GM19351 (cell line): ENCODE data around the gene ZMPSTE24.
A peak's percentile ranks its signal among the peaks of the same experiment; 100 is the strongest.

Source experiments
- ATAC-seq: cut with Tn5 transposase; IDR thresholded peaks from one replicate; pipeline ENCODE4 v1.9.1; 2021; ENCODE audit warnings: mild to moderate bottlenecking, moderate library complexity; ENCODE audit not compliant: unreplicated experiment

ZMPSTE24 gene

DNA sequence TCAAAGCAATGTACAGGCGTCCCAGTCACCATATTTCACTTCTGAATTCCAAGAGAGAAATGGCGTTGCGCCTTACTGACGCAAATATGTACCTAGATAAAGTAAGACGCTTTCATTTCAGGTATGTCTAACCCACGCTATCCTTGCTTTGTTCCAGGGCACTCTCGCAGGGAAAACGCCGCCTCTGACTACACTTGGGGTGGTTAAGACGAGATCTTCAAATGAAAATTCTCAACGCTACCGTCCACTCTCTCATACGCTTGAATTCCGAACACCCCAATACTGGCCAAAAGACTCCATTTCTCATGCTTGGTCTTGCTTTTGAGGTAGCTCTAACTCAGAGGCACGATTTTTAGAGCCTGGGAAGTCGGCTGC is 736 bp upstream of the ZMPSTE24 start:
- peak; percentile 10 for ATAC-seq

DNA sequence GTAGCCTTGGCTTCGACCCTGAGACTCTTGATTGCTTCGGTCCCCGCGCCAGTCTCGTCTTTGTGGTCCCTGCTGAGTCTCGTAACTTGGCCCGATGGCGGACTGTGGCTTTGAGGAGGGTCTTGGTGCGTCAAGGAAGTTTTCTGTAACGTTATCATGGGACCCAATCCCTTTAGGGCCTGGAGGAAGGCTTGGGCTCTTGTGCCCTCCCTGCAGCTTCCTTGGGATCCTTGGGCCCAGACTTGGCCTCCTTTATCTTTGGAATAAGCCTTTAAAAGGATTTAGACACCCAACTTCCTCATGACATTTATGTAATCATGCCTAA is 371 bp downstream of the ZMPSTE24 start:
- ATAC-seq: no peak

DNA sequence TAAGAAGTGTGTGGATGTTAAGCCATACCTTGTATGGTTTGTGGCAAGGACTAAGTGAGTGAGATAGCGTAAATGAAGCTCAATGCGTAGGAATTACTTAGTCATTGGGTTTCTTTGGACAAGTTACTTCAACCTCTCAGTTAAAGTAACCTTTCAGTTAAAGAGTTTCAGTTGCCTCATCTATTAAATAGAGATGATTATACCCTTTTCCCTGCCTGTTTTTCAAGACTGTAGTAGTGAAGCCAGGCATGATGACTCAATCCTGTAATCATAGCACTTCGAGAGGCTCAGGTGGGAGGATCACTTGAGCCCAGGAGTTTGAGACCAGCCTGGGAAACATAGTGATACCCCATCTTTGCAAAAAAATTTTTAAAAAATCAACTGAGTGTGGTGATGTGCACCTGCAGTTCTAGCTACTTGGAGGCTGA is 6.3 kb downstream of the ZMPSTE24 start:
- ATAC-seq: no peak

DNA sequence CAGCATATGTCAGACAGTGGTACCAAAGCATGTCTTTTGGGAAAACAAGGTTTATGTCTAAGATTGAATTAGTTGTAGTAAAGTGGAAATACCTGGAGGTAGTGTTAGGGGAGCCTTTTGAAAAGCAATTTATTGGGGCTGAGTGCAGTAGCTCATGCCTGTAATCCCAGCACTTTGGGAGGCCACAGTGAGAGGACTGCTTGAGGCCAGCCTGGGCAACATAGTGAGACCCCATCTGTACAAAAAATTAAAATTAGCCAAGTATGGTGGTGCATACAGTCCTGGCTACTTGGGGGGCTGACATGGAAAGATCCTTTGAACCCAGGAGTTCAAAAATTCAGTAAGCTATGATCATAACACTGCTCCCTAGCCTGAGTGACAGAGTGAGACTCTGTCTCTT is 7.3 kb downstream of the ZMPSTE24 start:
- no peak for ATAC-seq

DNA sequence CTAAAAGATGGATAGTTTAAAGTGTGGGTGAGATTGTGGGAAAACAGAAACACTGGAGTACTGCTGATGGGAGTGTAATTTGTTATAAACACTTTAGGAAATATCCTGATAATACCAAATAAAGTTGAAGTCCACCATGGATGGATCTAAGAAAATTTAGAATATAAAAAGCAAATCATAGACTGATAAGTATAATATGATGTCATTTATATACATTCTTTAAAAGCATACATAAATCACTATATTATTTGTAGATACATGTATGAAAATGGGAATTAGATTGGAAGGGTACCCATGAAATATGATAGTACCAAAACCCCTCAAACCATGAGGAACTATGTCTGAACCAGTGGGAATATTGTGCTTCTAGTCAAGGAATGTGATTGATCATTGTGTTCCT is 7.9 kb downstream of the ZMPSTE24 start:
- no peak for ATAC-seq

DNA sequence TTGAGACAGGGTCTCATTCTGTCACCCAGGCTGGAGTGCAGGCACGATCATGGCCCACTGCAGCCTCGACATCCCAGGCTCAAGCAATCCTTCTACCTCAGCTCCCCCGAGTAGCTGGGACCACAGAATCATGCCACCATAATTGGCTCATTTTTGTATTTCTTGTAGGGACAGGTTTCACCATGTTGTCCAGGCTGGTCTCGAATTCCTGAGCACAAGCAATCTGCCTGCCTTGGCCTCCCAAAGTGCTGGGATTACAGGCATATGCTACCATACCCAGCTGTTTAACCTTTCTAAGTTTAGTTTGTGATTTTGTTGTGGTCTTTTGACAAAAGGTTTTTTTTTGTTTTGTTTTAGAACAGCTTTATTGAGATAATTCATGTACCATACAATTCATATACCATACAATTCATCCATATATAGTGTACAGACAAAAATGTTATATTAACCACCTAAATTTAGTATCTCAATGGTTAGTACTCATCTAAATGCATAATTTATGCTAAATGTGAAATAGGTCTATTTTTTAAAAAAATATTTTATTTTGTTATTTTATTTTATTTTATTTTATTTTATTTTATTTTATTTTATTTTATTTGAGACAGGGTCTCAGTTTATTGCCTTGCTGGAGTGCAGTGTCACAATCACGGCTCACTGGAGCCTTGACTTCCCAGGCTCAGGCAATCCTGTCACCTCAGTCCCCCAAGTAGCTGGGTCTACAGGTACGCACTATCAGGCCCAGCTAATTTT is 8.9 kb downstream of the ZMPSTE24 start:
- ATAC-seq: no peak

DNA sequence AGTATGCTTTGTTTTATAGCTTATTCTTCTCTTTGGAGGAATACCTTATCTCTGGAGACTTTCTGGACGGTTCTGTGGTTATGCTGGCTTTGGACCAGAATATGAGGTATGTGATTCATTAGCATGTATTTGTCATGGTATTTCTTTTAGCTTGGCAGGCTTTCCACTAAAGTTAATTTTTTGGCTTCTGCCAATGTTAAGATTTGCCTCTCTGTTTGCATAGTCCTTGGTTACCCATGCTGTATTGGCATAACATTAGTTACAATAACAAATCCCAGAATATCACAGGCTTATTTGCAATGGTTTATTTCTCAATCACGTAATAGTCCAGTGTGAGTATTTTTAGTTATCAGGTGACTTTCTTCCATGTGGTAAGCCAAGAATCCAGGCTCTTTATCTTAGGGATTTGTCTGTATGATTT is 9.7 kb downstream of the ZMPSTE24 start:
- ATAC-seq: no peak

DNA sequence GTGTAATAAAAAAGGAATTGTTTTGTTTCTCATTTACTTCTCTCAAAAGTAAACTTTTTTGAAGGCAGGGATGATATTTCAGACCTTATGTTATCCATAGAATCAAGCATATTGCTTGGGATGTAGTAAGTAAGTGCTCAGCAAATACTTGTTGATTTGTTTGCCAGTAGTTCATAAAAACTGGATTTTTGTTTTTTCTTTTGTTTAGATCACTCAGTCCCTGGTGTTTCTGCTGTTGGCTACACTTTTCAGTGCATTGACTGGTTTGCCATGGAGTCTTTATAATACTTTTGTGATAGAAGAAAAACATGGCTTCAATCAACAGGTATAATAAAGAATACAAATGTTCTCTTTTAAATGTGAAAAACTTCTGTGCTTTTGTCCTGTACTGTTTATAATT is 10.2 kb downstream of the ZMPSTE24 start:
- no peak for ATAC-seq

DNA sequence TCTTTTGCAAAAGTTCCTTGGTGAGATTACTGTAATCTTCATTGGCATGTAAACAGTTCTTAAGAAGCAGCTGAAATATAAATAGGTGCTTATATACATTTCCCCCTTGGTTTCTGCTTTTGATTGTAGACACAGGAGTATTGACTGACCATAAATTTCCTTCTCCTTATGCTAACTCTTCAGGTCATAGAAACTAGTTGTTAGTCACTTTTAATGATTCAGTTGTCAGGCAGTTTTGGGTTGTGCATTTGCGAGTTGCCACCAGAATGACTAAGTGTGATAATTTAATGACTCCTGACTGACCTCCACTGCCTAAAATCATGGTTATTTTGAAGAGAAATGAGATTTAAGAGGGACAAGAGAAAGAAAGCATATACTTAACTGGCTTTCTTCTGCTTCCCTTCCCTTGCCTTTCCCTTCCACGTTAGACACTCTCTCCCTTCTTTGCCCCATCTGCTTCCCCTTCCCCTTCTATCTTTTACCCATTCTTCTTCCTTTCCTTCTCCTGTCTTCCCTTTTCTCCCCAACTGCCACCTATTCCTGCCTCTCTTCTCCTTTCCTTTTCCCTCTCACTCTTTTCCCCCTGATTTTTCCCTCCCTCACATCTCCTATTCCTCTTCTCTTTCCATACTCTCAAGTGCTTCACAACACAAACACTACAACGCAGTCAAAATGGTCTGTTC is 12.3 kb downstream of the ZMPSTE24 start:
- ATAC-seq: no peak

DNA sequence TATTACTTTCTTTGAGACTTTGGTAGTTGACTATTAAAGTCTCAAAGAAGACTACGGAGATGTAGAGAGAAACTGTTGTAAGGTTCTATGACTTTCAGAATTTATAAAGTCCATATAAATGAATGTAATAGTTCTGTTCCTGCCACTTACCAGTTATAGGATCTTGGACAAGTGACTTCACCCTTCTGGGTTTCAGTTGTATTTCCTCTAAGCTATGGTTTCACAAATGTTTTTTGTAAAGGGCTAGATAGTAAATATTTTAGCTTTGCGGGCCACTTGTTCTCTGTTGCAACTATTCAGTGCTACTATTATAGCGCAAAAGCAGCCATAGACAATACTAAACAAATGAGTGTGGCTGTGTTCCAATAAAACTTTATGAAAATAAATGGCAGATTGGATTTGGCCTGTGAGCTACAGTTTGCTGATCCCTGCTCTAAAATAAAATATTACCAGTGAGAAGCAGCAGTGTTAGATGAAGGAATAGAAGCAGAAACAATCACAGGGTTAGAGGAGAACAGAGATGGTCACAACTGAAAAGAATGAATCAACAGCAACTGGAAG is 14.7 kb downstream of the ZMPSTE24 start:
- no peak for ATAC-seq

DNA sequence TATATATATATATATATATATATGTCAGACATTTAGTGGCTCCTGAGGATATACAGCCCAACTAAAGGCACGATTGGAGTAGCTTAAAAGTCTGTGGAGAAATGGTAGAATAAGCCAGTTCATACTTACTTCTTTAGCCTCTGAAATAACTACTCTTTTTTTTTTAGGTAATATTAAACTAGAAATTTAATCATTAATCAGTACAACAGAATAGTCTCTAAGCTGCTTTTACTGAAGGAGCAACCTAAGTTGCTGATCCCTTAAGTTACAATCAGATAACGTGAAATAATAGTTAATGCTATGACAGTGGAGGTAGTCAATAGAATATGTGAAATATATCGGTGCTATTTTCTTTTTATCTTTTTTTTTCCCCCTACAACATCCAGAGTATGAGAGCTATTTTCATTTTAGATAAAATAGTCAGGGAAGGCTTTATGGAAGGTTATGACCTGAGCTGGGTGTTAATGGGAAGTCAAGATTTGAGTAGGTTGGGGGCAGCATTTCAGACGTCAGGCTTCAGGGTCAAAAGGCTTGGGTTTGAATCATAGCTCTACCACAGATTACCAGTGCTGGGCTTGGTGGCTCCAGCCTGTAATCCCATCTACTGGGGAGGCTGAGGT is 15.6 kb downstream of the ZMPSTE24 start:
- ATAC-seq: no peak

DNA sequence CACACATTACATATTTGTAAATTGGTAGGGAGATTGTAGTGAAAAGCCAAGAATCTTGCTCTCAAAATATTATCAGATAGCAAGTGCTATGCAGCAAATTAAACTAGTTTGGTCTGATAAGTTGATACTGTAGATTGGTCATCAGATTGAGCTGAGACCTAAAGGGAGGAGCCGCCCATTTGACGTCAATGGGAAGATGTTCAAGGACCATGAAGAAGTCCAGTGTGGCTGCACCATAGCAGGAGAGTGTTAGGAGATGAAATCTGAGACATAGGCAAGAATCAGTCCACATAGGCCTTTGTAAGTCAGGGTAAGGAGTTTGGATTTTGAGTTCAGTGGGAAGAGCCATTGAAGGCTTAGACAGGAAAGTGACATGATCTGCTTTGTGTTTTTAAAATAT is 16.3 kb downstream of the ZMPSTE24 start:
- no peak for ATAC-seq

DNA sequence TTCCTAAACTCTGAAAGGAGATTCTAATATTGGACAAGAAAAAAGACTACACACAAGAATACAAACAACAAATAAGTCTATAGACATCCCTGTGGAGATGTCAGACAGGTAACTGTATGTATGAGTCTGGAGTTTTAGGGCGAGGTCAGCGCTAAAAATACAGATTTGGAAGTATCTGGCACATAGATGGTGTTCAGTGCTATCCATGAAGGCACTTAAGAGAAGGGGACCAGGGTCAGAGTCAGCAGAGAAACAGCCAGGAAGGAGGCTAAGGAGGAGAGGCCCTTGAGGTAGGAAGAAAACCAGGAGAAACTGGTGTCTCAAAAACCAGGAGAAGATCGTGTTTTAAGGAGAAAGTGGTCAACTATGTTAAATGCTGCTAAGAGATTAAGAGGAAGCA is 18.1 kb downstream of the ZMPSTE24 start:
- ATAC-seq: no peak

DNA sequence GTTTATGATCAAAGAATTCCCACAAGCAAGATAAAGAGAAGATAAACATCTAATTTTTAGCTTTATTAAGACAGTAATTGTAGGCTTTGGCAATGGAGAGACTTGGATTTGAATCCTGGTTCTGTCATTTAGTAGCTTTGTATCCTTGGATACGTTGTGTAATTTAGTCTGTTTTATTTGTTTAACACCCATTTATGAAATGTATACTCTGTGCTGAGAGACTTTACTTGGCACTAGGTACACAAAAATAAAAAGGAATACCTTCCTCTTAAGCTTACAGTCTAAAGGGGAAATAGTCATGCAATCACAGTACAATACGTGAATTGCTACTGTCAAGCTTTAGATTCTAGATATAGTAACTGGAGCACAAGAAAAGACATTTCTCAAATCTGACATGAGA is 23.8 kb downstream of the ZMPSTE24 start:
- no peak for ATAC-seq

DNA sequence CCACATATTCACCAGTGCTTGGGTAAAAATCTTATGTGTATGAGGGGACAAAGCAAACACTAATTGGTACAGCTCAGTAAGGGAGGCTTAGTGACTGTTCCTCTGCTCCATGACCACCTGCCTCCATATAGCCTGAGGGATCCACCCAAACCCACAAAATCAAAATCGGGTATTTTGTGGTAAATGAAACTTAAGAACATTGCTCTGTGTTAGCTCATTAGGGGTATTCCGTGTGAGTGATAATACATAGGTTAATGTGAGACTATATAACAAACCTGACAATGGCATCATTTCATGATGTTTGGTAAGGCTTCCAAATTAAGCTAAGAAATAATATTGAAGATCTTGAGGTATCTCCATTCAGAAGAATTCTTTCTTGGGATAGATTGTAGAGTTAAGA is 33.3 kb downstream of the ZMPSTE24 start:
- ATAC-seq: no peak

DNA sequence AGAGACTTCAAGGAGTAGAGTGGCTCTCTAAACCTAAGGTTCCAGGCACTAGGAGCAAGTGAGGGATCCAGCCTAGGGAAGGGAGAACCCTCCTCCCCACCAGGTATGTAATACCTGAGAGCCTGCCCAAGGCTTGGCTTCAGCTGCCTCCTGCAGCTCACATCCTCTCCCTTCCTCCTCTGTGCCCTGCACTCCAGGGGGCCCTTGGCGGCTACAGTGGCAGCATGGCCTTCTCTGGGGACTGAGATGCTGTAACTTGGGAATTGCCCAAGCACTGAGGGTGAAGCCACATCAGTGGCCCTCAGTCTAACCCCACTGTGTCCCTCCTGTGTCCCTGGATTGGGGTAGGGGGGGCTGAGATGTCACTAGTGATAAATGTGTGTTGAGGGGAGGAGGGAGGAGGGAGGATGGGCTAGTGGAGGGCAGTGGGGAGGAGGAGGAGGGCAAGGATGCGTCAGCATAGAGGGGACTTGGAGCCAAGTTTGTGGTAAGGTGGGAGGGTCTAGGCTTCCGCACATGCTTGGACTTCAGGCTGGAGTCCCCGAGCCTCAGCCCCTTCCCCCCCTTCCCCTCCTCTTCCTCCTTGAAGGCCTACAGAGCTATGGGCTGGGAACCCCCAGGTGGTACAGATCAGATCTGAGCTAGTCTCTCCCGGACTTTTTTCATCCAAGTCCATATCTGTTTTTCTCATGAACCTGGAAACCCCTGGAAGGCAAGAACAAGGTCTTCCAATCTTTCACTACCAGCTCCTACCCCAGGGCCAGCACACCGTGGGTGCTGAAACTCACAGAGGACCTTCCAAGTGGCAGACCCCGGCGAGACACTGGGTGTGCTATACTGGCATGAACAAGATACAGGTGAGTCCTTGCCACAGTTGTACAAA is 41.6 kb downstream of the ZMPSTE24 start:
- ATAC-seq: no peak

DNA sequence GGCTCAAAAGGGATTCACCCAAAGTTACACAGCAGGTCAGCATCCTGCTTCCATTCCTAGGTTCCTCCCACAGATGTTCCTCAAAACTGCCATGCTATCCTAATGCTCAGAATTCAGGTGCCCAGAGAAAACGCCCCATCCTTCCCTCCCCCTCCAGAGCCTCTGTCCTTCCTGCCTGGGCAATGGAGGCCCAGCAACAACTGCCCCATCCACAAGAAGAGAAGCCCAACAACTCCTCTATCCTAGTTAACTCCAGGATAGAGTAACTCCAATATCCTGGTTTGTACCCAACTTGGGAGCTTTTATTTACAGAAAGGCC is 42.2 kb downstream of the ZMPSTE24 start:
- no peak for ATAC-seq

DNA sequence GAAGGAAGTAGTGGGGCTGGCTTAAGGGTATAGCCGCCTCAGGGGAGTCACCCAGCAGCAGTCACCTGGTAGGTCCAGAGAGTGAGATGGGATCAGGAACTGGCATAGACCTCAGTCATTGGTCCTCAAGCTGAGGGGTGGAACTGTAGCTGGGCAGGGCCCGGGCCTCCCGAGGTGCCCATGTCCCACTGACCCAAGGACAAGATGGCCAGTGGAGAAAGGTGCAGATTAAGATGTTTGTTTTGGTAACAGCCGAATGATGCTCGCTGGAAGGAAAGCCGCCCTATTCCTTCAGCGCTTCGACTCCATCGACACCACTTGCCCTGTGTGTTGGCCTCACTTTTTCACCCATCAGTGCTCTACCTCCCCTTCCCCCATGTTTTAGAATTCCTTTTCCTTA is 42.6 kb downstream of the ZMPSTE24 start:
- ATAC-seq: no peak

DNA sequence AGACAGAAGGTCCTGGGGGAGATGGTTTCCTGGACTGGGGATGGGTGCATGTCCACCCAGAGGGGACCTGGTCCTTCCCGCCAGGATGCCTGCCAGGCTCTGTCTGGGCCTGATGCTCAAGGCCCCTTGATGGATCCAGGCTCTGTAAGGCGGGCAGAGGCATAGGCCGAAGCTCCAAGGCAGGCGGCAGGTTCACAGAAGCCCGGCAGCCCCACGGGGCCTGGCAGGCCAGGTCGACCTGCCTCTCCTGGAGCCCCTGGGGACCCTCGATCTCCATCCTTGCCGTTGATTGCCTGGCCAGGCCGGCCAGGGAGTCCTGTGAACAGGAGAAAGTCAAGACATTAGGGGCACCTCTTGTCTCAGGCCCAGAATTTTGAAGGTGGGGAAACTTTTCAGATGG is 43.0 kb downstream of the ZMPSTE24 start:
- no peak for ATAC-seq

DNA sequence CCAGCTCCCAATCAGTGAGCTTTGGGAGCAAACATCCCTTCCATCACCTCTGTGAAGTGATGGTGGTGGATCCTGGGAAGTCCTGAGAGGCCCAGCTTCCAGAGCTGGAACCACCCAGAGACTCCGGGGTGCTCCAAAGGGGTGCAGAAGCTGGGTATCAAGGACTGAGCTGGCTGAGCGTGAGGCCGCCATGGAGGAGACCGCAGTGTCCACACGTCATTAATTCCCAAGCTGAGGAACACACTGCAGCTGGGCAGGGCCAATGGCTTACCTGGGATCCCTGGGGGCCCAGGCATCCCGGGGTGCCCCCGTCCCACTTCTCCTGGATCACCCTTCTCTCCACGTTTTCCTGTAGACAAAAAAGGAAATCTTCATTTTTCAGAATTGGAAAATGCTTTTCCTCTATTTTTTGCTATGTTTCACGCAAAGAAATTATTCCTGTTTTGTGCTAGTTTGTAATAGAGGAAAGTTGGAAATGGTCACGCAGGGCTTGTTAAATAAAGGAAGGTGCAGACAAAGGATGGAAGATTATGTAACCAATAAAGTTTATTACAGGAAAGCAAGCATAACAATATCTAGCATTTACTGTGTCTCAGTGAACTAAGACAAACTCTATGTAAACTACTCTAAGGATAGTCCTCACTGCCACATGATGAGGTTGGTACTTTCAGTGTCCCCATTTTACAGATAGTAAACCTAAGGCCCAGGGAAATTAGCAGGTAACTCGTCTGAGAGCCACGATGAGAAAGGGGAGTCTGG is 43.7 kb downstream of the ZMPSTE24 start:
- ATAC-seq: no peak

DNA sequence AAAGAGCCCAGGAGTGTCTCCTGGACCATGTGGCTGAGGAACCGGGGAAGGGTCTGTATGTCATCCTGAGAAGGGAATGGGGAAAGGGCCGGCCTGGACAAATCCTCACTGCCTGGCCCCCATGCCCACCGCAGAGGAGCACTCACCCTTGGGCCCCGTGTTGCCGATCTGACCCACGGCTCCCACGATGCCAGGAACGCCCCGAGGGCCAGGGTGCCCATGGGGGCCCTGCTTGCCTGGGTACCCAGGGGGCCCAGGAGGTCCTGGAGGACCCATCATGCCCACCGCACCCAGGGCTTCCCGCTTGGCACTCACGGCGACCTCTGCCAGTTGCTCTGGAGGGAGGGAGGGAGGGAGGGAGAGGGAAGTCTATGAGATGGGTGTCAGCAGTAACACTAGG is 44.4 kb downstream of the ZMPSTE24 start:
- no peak for ATAC-seq
